Neural cell (in vitro differentiated cells): ENCODE results near the gene CHST13.

Experiments
- POLR2AphosphoS5 ChIP-seq: IDR thresholded peaks from 2 replicates; pipeline ENCODE4 v1.6.1; 2012
- SMC3 ChIP-seq: fragments of 450-650 bp; conservative IDR thresholded peaks from 2 replicates; pipeline ENCODE4 v1.6.1; 2014; ENCODE audit warnings: antibody characterized with exemption, mild to moderate bottlenecking, moderate library complexity; ENCODE audit not compliant: poor library complexity
- TAF1 ChIP-seq: IDR thresholded peaks from 2 replicates; pipeline ENCODE4 v1.6.1; 2012; ENCODE audit warnings: low read depth
- TF ChIP-seq, protein P1 (sequence below): fragments of 450-650 bp; IDR thresholded peaks from 2 replicates; pipeline ENCODE4 v1.5.1; 2014; ENCODE audit warnings: antibody characterized with exemption, mild to moderate bottlenecking, moderate library complexity; ENCODE audit not compliant: poor library complexity, severe bottlenecking

DNA sequence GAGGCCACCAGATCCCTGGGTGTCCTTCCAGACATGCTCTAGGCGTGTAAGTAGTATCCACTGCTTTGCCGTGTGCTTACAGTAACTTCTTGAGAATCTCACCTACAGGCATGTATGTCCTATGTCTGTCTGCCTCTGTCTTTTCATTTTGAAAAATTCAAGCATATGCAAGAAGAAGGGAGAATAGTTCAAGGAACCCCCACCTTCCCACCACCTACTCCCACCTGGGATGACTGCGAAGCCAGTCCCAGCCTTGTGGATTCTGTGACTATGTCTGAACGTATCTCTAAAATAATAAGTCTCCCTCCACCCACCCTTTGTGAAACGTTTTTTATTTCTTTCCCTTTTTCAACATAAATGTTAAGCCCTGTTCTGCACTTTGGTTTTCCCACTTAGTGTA is 15.0 kb downstream of the CHST13 start:
- TF ChIP-seq, protein P1, sequence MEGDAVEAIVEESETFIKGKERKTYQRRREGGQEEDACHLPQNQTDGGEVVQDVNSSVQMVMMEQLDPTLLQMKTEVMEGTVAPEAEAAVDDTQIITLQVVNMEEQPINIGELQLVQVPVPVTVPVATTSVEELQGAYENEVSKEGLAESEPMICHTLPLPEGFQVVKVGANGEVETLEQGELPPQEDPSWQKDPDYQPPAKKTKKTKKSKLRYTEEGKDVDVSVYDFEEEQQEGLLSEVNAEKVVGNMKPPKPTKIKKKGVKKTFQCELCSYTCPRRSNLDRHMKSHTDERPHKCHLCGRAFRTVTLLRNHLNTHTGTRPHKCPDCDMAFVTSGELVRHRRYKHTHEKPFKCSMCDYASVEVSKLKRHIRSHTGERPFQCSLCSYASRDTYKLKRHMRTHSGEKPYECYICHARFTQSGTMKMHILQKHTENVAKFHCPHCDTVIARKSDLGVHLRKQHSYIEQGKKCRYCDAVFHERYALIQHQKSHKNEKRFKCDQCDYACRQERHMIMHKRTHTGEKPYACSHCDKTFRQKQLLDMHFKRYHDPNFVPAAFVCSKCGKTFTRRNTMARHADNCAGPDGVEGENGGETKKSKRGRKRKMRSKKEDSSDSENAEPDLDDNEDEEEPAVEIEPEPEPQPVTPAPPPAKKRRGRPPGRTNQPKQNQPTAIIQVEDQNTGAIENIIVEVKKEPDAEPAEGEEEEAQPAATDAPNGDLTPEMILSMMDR: no peak
- TF ChIP-seq SMC3 (no peak), POLR2AphosphoS5 (no peak), TAF1 (no peak)
